Suprapubic skin (tissue), 4 donors: ENCODE data around the gene OCIAD1.

ENCODE experiments used
- CTCF ChIP-seq, 2 donors: fragments of 200-600 bp in 1 of 2; fragments of 450-650 bp in 1 of 2; sonication (generic) in 1 of 2; IDR thresholded peaks; one replicate each; pipeline ENCODE4 v1.5.1; 2016 to 2019; ENCODE audit warnings: antibody characterized with exemption in 2 of 2, mild to moderate bottlenecking in 1 of 2, moderate library complexity in 1 of 2
- POLR2A ChIP-seq, 2 donors: fragments of 450-650 bp; IDR thresholded peaks; one replicate each; pipeline ENCODE4 v1.6.1; 2017; ENCODE audit warnings: antibody characterized with exemption in 2 of 2, mild to moderate bottlenecking in 2 of 2, moderate library complexity in 2 of 2
- POLR2AphosphoS5 ChIP-seq, 3 donors: sonication (generic); formaldehyde crosslinking; IDR thresholded peaks; one replicate each; pipeline ENCODE4 v1.6.1; 2017; ENCODE audit warnings: antibody characterized with exemption in 3 of 3

GRCh38 chr4:48827622-48828021, 3.3 kb upstream of the OCIAD1 start:
- no peak for TF ChIP-seq CTCF (IDR thresholded peaks at IDR 0.05)
- no peak for TF ChIP-seq POLR2A (IDR thresholded peaks at IDR 0.05)
- TF ChIP-seq POLR2AphosphoS5 (IDR thresholded peaks at IDR 0.05), result no peak
